GM15510 (cell line): ENCODE results near the gene ZNF678.

Experiments
- POLR2A ChIP-seq: IDR thresholded peaks from 3 replicates; pipeline ENCODE4 v1.6.1; 2011; ENCODE audit warnings: borderline replicate concordance; ENCODE audit not compliant: insufficient read length; ENCODE audit errors: extremely low read depth

ZNF678 gene

DNA sequence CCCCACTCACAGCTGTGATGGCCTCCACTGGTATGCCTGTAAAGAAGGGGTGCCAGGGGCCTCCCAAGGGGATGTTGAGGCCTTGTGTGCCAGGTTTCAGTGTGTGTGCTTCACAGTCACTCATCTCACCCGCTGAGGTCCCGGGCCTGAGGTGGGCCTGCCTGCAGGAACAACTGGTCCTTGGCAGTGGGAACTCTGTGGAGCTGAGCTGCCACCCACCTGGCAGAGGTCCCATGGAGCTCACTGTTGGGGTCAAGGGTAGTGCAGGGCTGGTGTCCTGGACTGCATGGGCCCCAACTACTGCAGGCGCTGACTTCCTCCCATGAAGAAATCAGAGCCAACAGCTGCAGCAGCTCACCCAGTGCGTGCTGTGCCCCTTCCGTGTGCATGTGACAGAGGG is 17.3 kb upstream of the ZNF678 start:
- no peak for TF ChIP-seq POLR2A

GRCh38 chr1:227546598-227547309 is 16.6 kb upstream of the ZNF678 start:
- TF ChIP-seq POLR2A: no peak

DNA sequence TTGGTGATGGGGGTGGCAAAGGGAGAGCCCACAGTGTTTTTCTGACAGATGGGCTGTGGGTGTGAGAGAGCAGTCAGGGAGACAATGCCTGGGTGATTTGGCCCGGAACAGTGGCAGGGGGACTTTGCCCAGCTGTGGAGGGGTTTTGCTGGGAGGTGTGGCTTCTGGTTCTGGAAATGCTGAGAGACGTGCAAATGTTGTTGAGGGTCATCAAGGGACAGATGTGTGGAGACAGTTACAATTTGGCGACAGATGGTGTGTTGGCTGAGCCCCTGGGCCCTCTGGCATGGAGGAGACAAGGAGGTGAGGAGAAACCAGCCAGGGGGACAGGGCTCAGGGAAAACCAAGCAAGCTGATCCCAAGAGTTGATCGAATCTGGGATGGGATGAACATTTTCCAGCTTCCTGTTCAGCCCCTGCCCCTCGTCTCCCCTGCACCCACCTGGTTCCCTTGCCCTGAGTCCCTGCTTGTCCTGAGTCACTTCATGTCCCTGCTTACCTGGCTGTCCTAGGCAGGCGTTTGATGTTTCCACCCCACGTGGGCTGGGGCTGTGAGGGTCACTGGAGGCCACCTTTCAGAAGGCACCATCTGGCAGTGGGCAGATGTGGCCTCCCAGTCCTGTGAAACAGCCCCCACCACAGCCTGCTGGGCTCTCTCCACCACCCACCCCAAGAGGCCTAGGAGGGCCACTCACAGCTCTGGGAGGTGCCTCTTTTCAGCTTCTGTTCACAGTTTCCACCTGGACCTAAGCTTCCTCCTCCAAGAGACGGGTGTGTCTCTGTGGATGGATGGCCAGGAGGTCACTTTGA is 15.8 kb upstream of the ZNF678 start:
- TF ChIP-seq POLR2A: no peak

- TF ChIP-seq POLR2A: no peak
These were observed 15.3 kb upstream of the ZNF678 start for GRCh38 chr1:227548119-227548397.

GRCh38 chr1:227548448-227548847 is 14.9 kb upstream of the ZNF678 start:
- no peak for TF ChIP-seq POLR2A

- TF ChIP-seq POLR2A: no peak
These were observed 13.5 kb upstream of the ZNF678 start for GRCh38 chr1:227549892-227550291.

DNA sequence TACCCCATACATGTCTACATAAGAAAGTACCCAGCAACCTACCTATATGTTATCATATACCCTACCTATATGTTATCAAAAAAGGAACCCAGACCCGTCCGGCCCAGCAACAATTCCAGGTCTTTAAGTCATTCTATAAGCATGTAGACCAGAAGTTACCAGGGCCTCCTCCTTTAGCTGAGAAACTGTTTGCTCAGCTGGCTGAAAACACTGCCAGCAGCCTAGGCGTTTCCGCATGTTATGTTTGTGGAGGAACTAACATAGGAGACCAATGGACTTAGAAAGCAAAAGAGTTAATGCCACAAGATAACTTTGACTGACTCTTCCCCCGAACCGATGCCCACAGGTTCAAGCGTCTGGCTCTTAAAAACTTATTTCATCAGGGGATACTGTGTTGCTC is 7.1 kb upstream of the ZNF678 start:
- no peak for TF ChIP-seq POLR2A

DNA sequence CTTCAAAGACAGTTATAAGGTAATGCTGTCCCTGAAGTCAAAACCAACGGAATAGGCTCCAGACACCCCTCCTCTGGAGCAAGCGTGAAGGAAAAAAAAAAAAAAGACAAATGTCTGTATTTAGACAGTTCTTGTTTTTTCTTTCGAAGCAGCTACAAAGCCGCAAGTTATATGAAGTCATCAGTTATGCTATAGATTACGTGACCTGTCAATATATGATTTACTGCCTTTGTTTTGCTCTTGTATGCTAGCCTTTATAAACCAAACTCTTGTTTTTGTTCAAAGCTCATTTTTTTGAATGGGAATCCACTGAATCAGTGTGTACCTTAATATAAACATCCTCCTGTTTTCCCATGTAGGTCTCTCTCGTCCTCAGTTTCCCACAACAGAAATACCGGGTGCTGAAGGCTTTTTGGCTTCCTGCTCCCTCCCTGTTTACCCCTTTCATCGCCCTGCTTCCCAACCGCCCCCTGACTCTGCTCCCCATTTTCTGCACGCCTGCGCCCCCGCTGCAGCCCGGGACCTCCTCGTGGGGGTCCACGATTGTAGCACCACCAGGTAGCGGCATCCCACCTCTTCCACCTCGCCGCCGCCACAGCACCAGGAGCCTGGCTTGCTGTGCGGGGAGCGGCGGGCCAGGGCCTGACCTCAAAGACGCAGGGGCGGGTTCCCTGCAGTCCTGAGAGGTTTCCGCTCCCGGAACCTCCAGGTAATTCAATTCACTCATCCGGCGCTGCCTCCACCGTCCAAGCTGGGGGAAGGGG is 5.2 kb upstream of the ZNF678 start:
- TF ChIP-seq POLR2A: no peak

DNA sequence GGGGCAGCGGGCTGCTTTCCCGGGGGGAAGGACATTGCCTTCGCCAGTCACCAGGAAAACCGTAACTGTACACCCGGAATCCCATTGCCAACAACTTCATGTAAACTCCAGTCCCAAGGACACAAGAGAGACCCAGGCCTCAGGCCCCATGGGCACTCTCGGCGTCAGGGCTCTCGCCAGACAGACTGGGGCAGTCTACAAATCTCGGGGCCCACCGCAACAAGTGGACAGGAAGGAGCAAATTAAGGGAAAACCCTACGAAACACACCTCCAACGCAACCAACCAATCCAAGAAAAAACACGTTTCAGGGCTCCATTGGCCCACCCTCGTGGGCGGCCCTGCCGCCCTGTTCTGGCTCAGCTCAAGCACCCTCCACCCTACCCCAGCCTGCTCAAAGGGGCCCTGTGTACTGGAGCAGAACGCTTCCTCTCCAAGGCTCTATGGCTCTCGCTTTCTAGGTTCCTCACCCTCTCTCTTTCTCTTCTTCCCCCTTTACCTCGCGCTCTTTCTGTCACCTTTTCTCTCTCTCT is 4.6 kb upstream of the ZNF678 start:
- TF ChIP-seq POLR2A: no peak

DNA sequence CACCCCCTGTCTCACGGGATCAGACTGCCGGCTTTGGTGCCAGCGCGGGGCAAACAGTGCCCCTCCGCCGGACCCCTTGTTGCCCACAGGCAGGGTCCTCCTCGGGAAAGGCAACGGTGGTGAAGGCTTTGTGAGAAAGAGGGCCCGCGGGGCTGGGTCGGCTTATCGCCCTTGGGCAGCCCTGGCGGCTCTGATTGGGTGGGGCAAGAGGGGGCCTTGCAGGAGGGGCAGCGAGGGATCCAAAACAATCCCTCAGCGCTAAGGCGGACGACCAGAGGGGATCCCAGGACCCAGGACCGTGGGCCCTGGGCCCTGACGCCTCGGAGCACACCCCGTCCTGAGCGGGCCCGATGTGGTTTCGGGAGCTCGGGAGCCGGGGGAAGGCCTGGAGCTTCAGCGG is 3.9 kb upstream of the ZNF678 start:
- TF ChIP-seq POLR2A: no peak

DNA sequence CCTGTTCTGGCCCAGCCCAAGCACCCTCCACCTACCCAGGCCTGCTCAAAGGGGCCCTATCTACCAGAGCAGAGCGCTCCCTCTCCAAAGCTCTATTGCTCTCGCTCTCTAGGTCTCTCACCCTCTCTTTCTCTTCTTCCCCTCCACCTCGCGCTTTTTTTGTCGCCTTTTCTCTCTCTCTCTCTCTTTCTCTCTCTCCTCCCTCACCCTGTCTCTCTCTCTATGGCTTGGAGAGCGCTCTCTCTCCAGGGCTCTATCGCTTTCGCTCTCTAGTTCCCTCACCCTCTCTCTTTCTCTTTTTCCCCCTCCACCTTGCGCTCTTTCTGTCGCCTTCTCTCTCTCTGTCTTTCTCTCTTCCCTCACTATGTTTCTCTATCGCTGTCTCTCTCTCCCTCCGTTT is 3.4 kb upstream of the ZNF678 start:
- TF ChIP-seq POLR2A: no peak

GRCh38 chr1:227560393-227561173 is 2.8 kb upstream of the ZNF678 start:
- no peak for TF ChIP-seq POLR2A

DNA sequence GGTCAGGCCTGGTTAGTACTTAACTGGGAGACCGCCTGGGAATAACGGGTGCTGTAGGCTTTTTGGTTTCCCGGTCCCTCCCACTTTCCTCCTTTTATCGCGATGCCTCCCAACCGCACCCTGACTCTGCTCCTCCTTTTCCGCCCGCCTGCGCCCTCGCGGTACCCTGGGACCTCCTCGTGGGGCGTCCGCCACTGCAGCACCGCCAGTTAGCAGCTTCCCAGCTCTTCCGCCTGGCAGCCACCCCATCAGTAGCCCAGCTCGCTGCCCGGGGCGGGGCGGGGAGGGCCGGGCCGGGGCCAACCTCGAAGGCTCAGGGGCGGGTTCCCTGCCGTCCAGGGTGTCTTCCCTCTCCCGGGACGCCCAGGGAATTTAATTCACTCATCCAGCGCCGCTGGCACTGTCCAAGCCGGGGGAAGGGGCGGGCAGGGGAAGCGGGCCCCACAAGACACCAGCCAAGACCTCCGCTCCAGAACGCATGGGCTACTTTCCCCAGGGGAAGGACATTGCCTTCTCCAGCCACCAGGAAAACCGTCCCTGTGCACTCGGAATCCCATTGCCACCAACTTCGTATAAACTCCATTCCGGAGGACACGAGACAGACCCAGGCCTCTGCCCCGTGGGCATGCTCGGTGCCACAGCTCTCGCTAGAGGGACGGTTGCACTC is 2.0 kb upstream of the ZNF678 start:
- TF ChIP-seq POLR2A: no peak

- no peak for TF ChIP-seq POLR2A
These were observed 1.3 kb upstream of the ZNF678 start for GRCh38 chr1:227562037-227562436.
